ENCODE results near the gene EIF2S2. TPM values are rescaled to one million over a fixed set of nuclear protein-coding genes. Genes with fewer than 3 reads are reported as not detected.

Gene EIF2S2
- total and polyA plus RNA-seq, 2 experiments from 2014 or later, result 109 to 138 TPM

GRCh38 chr20:34079818-34080217, 32.2 kb downstream of the EIF2S2 start:
- no peak overlapping the region for H3K27ac ChIP-seq
- peaks cover 5% of the 10 kb centered on the region; the same call in 1 of the 2 replicates for H4K20me1 ChIP-seq (ENCODE audit: insufficient read depth)
- H3K4me1 ChIP-seq (ENCODE audit: insufficient read depth), result peaks cover 13% of the 10 kb centered on the region
- DNase-seq, result no peak
- no peak overlapping the region for H3K4me2 ChIP-seq (ENCODE audit: unreplicated experiment)
- no peak overlapping the region for H3K9ac ChIP-seq
- H3K27me3 ChIP-seq (replicated peaks; ENCODE audit: insufficient read depth), result no peaks in the 10 kb centered on the region
- TF ChIP-seq EZH2phosphoT487 (IDR thresholded peaks at IDR 0.05; ENCODE audit: insufficient read depth, low read depth) (no peak), EZH2 (IDR thresholded peaks at IDR 0.05; ENCODE audit: insufficient read depth, poor library complexity, severe bottlenecking) (no peak)
- no peaks in the 10 kb centered on the region for H3K9me2 ChIP-seq (ENCODE audit: insufficient read depth)
- no peak overlapping the region for H3K4me3 ChIP-seq
- in situ Hi-C loops (cut with MboI), result loop anchor here (10.0 kb wide), 1 partner anchor 215 kb away; no protein-coding TSS in a partner anchor
- H3K36me3 ChIP-seq (ENCODE audit: low read depth), result no peaks in the 10 kb centered on the region
- H3K9me3 ChIP-seq (ENCODE audit: low read depth), result no peaks in the 10 kb centered on the region
- H2AFZ ChIP-seq, result no peak overlapping the region
- H3K79me2 ChIP-seq (ENCODE audit: insufficient read depth), result no peaks in the 10 kb centered on the region; the same call in 1 of the 2 replicates
- H3F3A ChIP-seq (ENCODE audit: insufficient read depth), result peaks cover 26% of the 10 kb centered on the region
- WGBS, 2 experiments (ENCODE audit: low coverage in 1 of 2, low lambda C conversion rate in 2 of 2, missing lambda C conversion rate in 2 of 2), result 97 to 98% methylated on average over 5 to 6 of the region's 6 CpGs

DNA sequence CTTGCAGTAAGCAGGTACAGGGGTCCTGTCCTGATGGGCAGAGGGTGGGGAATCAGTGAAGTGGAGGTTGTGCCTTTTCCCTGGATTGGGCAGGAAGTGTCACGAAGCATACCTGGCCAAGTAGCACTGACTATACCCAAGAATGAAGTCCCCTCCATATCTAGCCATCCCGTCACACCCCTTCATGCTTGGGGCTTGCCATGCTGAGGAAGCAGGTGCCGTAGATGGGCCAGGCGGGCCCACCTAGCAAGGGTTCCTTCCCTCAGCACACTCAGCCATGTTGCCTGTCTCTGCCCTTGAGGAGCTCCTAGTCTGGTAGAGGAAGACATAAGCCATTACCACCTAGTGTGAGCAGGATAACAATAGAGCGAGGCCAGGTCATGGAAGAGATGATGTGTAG, 33.5 kb downstream of the EIF2S2 start:
- no peaks in the 10 kb centered on the region for H3K27me3 ChIP-seq (replicated peaks; ENCODE audit: insufficient read depth)
- peaks cover 5% of the 10 kb centered on the region; the same call in 1 of the 2 replicates for H4K20me1 ChIP-seq (ENCODE audit: insufficient read depth)
- H3F3A ChIP-seq (ENCODE audit: insufficient read depth), result peaks cover 14% of the 10 kb centered on the region
- no peaks in the 10 kb centered on the region for H3K36me3 ChIP-seq (ENCODE audit: low read depth)
- H3K27ac ChIP-seq, result no peak overlapping the region
- TF ChIP-seq EZH2phosphoT487 (IDR thresholded peaks at IDR 0.05; ENCODE audit: insufficient read depth, low read depth) (no peak), EZH2 (IDR thresholded peaks at IDR 0.05; ENCODE audit: insufficient read depth, poor library complexity, severe bottlenecking) (no peak)
- H3K9ac ChIP-seq, result no peak overlapping the region
- H3K4me3 ChIP-seq, result no peak overlapping the region
- peaks cover 5% of the 10 kb centered on the region; the same call in 1 of the 2 replicates for H3K79me2 ChIP-seq (ENCODE audit: insufficient read depth)
- no peak overlapping the region for H2AFZ ChIP-seq
- no peak for DNase-seq
- H3K4me2 ChIP-seq (ENCODE audit: unreplicated experiment), result no peak overlapping the region
- no peaks in the 10 kb centered on the region for H3K9me3 ChIP-seq (ENCODE audit: low read depth)
- WGBS, 2 experiments (ENCODE audit: low coverage in 1 of 2, low lambda C conversion rate in 2 of 2, missing lambda C conversion rate in 2 of 2), result 95 to 99% methylated on average over 5 of the region's 5 CpGs
- H3K9me2 ChIP-seq (ENCODE audit: insufficient read depth), result no peaks in the 10 kb centered on the region
- peaks cover 11% of the 10 kb centered on the region for H3K4me1 ChIP-seq (ENCODE audit: insufficient read depth)
- in situ Hi-C loops (cut with MboI), result loop anchor here (10.0 kb wide), 1 partner anchor 214 kb away; no protein-coding TSS in a partner anchor

DNA sequence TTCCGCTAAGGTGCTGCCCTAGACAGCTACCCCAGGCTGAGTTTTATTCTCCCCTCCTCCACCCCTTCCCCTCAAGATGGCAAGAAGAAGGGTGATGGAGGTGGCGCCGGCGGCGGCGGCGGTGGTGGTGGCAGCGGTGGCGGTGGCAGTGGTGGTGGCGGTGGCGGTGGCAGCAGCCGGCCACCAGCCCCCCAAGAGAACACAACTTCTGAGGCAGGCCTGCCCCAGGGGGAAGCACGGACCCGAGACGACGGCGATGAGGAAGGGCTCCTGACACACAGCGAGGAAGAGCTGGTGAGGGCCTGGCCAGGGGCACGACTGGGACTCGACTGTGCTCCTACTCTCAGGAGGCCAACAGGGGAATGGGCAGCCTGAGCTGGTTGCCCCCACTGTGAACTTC, 35.1 kb downstream of the EIF2S2 start:
- Histone ChIP-seq H4K20me1 (ENCODE audit: insufficient read depth) (no peaks in the 10 kb centered on the region), H3F3A (ENCODE audit: insufficient read depth) (peaks cover under 1% of the 10 kb centered on the region; the same call in 1 of the 2 replicates), H3K27ac (no peak overlapping the region), H3K9me2 (ENCODE audit: insufficient read depth) (no peaks in the 10 kb centered on the region), H3K79me2 (ENCODE audit: insufficient read depth) (0 out of 2 replicates have a peak, but pooled peaks cover 19% of the 10 kb centered on the region), H2AFZ (no peak overlapping the region), H3K27me3 (replicated peaks; ENCODE audit: insufficient read depth) (no peaks in the 10 kb centered on the region), H3K4me3 (no peak overlapping the region), H3K9ac (no peak overlapping the region), H3K9me3 (ENCODE audit: low read depth) (no peaks in the 10 kb centered on the region), H3K4me2 (ENCODE audit: unreplicated experiment) (no peak overlapping the region), H3K4me1 (ENCODE audit: insufficient read depth) (peaks cover 3% of the 10 kb centered on the region; the same call in 1 of the 2 replicates), H3K36me3 (ENCODE audit: low read depth) (no peaks in the 10 kb centered on the region)
- TF ChIP-seq EZH2phosphoT487 (IDR thresholded peaks at IDR 0.05; ENCODE audit: insufficient read depth, low read depth) (no peak), EZH2 (IDR thresholded peaks at IDR 0.05; ENCODE audit: insufficient read depth, poor library complexity, severe bottlenecking) (no peak)
- DNase-seq, result no peak
- 95 to 97% methylated on average over 7 to 20 of the region's 20 CpGs for WGBS, 2 experiments (ENCODE audit: low coverage in 1 of 2, low lambda C conversion rate in 2 of 2, missing lambda C conversion rate in 2 of 2)
- in situ Hi-C loops (cut with MboI), result loop anchor here (10.0 kb wide), 1 partner anchor 212 kb away; no protein-coding TSS in a partner anchor

DNA sequence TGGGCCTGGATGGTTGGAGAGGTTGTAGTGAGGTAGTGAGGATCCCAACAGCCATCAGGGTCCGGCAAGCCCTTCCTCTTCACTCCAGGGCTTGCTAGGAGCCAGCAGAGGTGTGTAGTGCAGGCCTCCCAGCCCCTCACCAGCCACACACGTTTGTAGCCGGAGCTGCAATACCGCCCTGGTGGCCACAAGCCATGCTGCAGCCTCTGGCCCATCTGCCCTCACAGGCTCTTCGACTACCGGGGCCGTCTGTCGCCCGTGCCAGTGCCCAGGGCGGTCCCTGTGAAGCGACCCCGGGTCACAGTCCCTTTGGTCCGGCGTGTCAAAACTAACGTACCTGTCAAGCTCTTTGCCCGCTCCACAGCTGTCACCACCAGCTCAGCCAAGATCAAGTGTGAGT, 36.4 kb downstream of the EIF2S2 start:
- no peak overlapping the region for H3K9ac ChIP-seq
- no peaks in the 10 kb centered on the region for H3K36me3 ChIP-seq (ENCODE audit: low read depth)
- H3K27ac ChIP-seq, result no peak overlapping the region
- H2AFZ ChIP-seq, result no peak overlapping the region
- DNase-seq, result no peak
- TF ChIP-seq EZH2 (IDR thresholded peaks at IDR 0.05; ENCODE audit: insufficient read depth, poor library complexity, severe bottlenecking) (no peak), EZH2phosphoT487 (IDR thresholded peaks at IDR 0.05; ENCODE audit: insufficient read depth, low read depth) (no peak)
- H3K9me2 ChIP-seq (ENCODE audit: insufficient read depth), result no peaks in the 10 kb centered on the region
- H3K4me2 ChIP-seq (ENCODE audit: unreplicated experiment), result no peak overlapping the region
- H3K4me3 ChIP-seq, result no peak overlapping the region
- H3K4me1 ChIP-seq (ENCODE audit: insufficient read depth), result peaks cover 3% of the 10 kb centered on the region; the same call in 1 of the 2 replicates
- H3K27me3 ChIP-seq (replicated peaks; ENCODE audit: insufficient read depth), result no peaks in the 10 kb centered on the region
- H3K9me3 ChIP-seq (ENCODE audit: low read depth), result no peaks in the 10 kb centered on the region
- peaks cover 31% of the 10 kb centered on the region; the same call in 1 of the 2 replicates for H3K79me2 ChIP-seq (ENCODE audit: insufficient read depth)
- H3F3A ChIP-seq (ENCODE audit: insufficient read depth), result no peaks in the 10 kb centered on the region
- in situ Hi-C loops (cut with MboI), result loop anchor here (10.0 kb wide), 1 partner anchor 211 kb away; no protein-coding TSS in a partner anchor
- no peaks in the 10 kb centered on the region for H4K20me1 ChIP-seq (ENCODE audit: insufficient read depth)
- 88 to 93% methylated on average over 16 of the region's 16 CpGs for WGBS, 2 experiments (ENCODE audit: low coverage in 1 of 2, low lambda C conversion rate in 2 of 2, missing lambda C conversion rate in 2 of 2)

All from GM23248 (cell line).